A673 (cell line): Measurements from ENCODE around the gene SDHAF1. TPM values are rescaled to one million over a fixed set of nuclear protein-coding genes. Genes with fewer than 3 reads are reported as not detected.

Experiments
- BruUV-seq: library from RNA; stranded (reverse); fragments of 400-500 nt; replicated peaks from 2 replicates; lab custom pipeline; 2021; lab: Mats Ljungman, UMichigan
- CTCF ChIA-PET: fragments of 300-600 bp; sonication (Branson Sonifier 250); formaldehyde crosslinking; loops from one replicate; lab custom pipeline; 2022; ENCODE audit warnings: antibody characterized with exemption; lab: Charles Lee
- POLR2A ChIA-PET: fragments of 300-600 bp; sonication (Branson Sonifier 250); formaldehyde crosslinking; loops from one replicate; lab custom pipeline; 2022; ENCODE audit warnings: antibody characterized with exemption; ENCODE audit not compliant: low non-redundant PET; lab: Charles Lee
- DNase-seq: peaks from one replicate; pipeline ENCODE4 v3.0.0-alpha.2; 2015; ENCODE audit warnings: low spot score
- H3K27ac ChIP-seq: fragments of 200-600 bp; sonication (generic); 2 replicates; pipeline ENCODE4 v1.5.1; 2016; ENCODE audit warnings: mixed run types, low read depth, mild to moderate bottlenecking, mixed read lengths, antibody characterized with exemption, low read length; ENCODE audit not compliant: poor library complexity, severe bottlenecking
- H3K27me3 ChIP-seq: fragments of 200-600 bp; sonication (generic); replicated peaks from 2 replicates; pipeline ENCODE4 v1.6.1; 2017; ENCODE audit warnings: mixed run types, low read depth, mild to moderate bottlenecking, mixed read lengths, antibody characterized with exemption, low read length; ENCODE audit not compliant: insufficient read depth, poor library complexity
- H3K36me3 ChIP-seq: fragments of 200-600 bp; sonication (generic); 2 replicates; pipeline ENCODE4 v1.6.1; 2016; ENCODE audit warnings: mixed run types, mild to moderate bottlenecking, mixed read lengths, antibody characterized with exemption, low read length; ENCODE audit not compliant: insufficient read depth, poor library complexity, severe bottlenecking
- H3K4me1 ChIP-seq: fragments of 200-600 bp; sonication (generic); 2 replicates; pipeline ENCODE4 v1.6.1; 2017; ENCODE audit warnings: mixed run types, mild to moderate bottlenecking, mixed read lengths, antibody characterized with exemption, low read length; ENCODE audit not compliant: insufficient read depth, poor library complexity, severe bottlenecking
- H3K4me3 ChIP-seq: fragments of 200-600 bp; sonication (generic); 2 replicates; pipeline ENCODE4 v1.5.1; 2016; ENCODE audit warnings: low read depth, mixed run types, mild to moderate bottlenecking, mixed read lengths, low read length; ENCODE audit not compliant: poor library complexity, severe bottlenecking
- H3K9me3 ChIP-seq: fragments of 200-600 bp; sonication (generic); 2 replicates; pipeline ENCODE4 v1.6.1; 2016; ENCODE audit warnings: mixed run types, low read depth, mild to moderate bottlenecking, mixed read lengths, antibody characterized with exemption, low read length; ENCODE audit not compliant: poor library complexity, severe bottlenecking
- EZH2 ChIP-seq: fragments of 200-600 bp; sonication (generic); IDR thresholded peaks from 2 replicates; pipeline ENCODE4 v1.6.1; 2017; ENCODE audit warnings: borderline replicate concordance, low read depth, mild to moderate bottlenecking, mixed read lengths, antibody characterized with exemption, low read length; ENCODE audit not compliant: poor library complexity, severe bottlenecking
- intact Hi-C: fragments of 100-400 bp; cut with micrococcal nuclease; formaldehyde crosslinking; loops from one replicate; pipeline ENCODE4 v1.10.0; 2022; ENCODE audit not compliant: unreplicated experiment
- total RNA-seq: library from RNA; stranded (reverse); gene quantifications from 2 replicates; pipeline ENCODE4 v1.2.3, GENCODE V29; 2021
- TF ChIP-seq, protein P1 (sequence below): fragments of 300-800, 200-600 bp; sonication (generic); conservative IDR thresholded peaks from 2 replicates; pipeline ENCODE4 v1.5.1; 2017; ENCODE audit warnings: low read depth, mild to moderate bottlenecking, antibody characterized with exemption, low read length, moderate library complexity, mixed read lengths

Gene SDHAF1
- total RNA-seq, 1 experiment from 2014 or later = 8.9 TPM

DNA sequence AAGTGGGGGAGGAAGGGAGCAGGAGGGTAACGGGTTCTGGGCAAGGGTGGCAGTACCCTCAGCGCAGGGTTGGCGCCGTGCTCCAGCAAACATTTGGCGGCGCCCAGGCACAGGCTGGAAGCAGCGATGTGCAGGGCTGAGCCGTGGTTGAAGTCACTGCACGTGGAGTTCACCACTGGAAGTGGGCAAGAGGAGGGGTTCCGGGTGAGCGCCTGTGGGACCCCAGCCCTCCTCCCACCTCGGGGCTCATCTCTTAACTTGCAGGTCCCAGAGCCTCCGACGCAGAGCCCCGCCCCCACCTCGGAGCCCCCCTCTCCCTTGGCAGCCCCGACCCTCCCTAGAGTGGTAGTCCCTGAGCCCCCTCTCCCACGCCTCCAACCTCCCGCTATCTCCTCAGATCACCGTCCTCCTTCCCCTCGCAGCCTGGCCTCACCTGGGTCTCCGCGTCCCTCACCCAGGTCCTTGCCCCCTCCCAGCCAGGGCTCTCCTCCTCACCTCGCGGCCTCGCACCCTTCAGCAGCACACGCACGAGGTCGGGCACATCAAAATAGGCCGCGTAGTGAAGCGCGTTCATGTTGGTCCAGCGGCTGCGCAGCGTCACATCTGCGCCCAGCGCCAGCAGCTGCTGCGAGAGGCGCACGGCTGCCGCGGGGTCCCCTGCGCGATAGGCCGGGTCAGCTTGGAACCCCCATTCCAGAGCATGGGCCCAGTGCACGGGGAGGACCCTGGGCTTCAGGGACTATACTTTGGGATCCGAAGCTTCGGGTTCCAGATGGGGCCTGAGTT is 31.3 kb downstream of the SDHAF1 start:
- no TSS peak for BruUV-seq

DNA sequence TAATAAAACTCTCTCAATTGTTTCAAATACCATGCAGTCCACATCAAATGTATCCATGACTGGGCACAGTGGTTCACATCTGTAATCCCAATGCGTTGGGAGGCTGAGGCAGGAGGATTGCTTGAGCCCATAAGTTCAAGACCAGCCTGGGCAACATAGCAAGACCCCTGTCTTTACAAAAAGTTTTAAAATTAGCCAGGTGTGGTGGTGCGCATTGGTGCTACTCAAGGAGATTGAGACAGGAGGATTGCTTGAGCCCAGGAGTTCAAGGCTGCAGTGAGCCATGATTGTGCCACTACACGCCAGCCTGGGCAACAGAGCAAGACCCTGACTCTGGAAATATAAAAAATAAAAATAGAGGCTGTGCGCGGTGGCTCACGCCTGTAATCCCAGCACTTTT is 32.7 kb downstream of the SDHAF1 start:
- POLR2A ChIA-PET = no interaction called here
- H3K27ac ChIP-seq = no peak overlapping the region

More for the DNA sequence above, 31.3 kb downstream of the SDHAF1 start:
- CTCF ChIA-PET = no interaction called here
- Histone ChIP-seq H3K4me1 (no peaks in the 10 kb centered on the region), H3K27ac (no peak overlapping the region), H3K4me3 (no peak overlapping the region), H3K27me3 (no peaks in the 10 kb centered on the region), H3K36me3 (peaks cover 6% of the 10 kb centered on the region), H3K9me3 (no peaks in the 10 kb centered on the region)
- no peak for DNase-seq
- TF ChIP-seq, protein P1, sequence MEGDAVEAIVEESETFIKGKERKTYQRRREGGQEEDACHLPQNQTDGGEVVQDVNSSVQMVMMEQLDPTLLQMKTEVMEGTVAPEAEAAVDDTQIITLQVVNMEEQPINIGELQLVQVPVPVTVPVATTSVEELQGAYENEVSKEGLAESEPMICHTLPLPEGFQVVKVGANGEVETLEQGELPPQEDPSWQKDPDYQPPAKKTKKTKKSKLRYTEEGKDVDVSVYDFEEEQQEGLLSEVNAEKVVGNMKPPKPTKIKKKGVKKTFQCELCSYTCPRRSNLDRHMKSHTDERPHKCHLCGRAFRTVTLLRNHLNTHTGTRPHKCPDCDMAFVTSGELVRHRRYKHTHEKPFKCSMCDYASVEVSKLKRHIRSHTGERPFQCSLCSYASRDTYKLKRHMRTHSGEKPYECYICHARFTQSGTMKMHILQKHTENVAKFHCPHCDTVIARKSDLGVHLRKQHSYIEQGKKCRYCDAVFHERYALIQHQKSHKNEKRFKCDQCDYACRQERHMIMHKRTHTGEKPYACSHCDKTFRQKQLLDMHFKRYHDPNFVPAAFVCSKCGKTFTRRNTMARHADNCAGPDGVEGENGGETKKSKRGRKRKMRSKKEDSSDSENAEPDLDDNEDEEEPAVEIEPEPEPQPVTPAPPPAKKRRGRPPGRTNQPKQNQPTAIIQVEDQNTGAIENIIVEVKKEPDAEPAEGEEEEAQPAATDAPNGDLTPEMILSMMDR = no peak
- no peak for TF ChIP-seq EZH2
- POLR2A ChIA-PET = interaction anchor here (0.6 kb wide), 1 partner anchor 59 kb away, joined by 15 read pairs; no protein-coding TSS in a partner anchor
- intact Hi-C loops = no loop called here

DNA sequence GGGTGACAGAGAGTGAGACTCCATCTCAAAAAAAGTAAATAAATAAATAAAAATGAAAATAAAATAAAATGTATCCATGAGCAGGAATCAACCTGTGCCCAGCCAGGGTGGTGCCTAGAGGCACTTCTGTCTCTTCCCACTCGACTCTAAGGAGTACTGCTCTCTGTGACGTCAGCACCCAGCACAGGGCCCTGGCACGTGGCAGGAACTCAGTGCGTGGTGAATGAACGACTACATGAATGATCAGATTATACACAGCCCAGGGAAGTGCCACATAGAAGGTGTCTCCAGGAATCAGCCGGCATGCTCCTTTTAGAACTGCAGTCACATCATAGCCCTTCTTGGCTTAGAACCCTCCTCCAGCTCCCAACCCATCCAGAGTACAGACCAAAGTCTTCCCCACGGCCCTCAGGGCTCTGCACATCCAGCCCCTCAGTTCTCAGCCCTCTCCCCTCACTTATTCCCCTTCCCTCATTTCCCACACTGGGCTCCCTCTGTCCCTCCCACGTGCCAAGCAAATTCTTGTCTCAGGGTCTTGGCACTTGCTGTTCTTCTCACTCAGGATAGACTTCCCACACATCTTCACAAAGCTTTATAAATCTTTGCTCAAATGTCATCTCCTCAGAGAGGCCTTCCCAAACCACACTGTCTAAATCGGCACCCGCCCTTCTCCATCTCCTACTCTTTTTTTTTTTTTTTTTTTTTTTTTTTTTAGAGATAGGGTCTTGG is 33.5 kb downstream of the SDHAF1 start:
- DNase-seq = no peak
- intact Hi-C loops = no loop called here
- POLR2A ChIA-PET = no interaction called here
- H3K36me3 ChIP-seq = no peaks in the 10 kb centered on the region
- TF ChIP-seq, protein P1 = no peak
- TF ChIP-seq EZH2 = no peak
- H3K9me3 ChIP-seq = no peaks in the 10 kb centered on the region
- no TSS peak for BruUV-seq
- no peak overlapping the region for H3K27ac ChIP-seq
- H3K27me3 ChIP-seq = no peaks in the 10 kb centered on the region
- no peak overlapping the region for H3K4me3 ChIP-seq
- CTCF ChIA-PET = no interaction called here
- H3K4me1 ChIP-seq = no peaks in the 10 kb centered on the region

More for the DNA sequence above, 32.7 kb downstream of the SDHAF1 start:
- no peak for DNase-seq
- H3K9me3 ChIP-seq = no peaks in the 10 kb centered on the region
- intact Hi-C loops = no loop called here
- no peaks in the 10 kb centered on the region for H3K27me3 ChIP-seq
- H3K4me1 ChIP-seq = no peaks in the 10 kb centered on the region
- no peak for TF ChIP-seq EZH2
- TF ChIP-seq, protein P1 = no peak
- no TSS peak for BruUV-seq
- H3K4me3 ChIP-seq = no peak overlapping the region
- H3K36me3 ChIP-seq = no peaks in the 10 kb centered on the region
- CTCF ChIA-PET = no interaction called here
